ENCODE measurements around the gene SLFNL1.

- TF ChIP-seq CTCF (IDR thresholded peaks at IDR 0.05; ENCODE audit: low read length) (no peak), EZH2phosphoT487 (IDR thresholded peaks at IDR 0.05; ENCODE audit: low read length) (no peak)
Observed at GRCh38 chr1:40966417-40966816, 55.1 kb downstream of the SLFNL1 start.
